Tibial artery (tissue), 4 donors: ENCODE data around the gene RNU5B-1.

Experiments
- DNase-seq, 2 donors: peaks; one replicate each; pipeline ENCODE4 v3.0.0-alpha.2; 2019
- H3K27ac ChIP-seq, 2 donors: fragments of 200-600 bp; sonication (generic) in 1 of 2; 1 replicate in 1 of 2; 2 replicates in 1 of 2; pipeline ENCODE4 v1.5.1; 2018 to 2019; ENCODE audit warnings: mild to moderate bottlenecking in 1 of 2
- H3K27me3 ChIP-seq, 2 donors: fragments of 200-600 bp; sonication (generic) in 1 of 2; one replicate each; pipeline versions ENCODE4 v1.5.1 to v1.6.0; 2016 to 2019
- H3K36me3 ChIP-seq, 3 donors: fragments of 200-600 bp; sonication (generic) in 2 of 3; one replicate each; pipeline ENCODE4 v1.5.1; 2016 to 2019; ENCODE audit warnings: mild to moderate bottlenecking in 2 of 3
- H3K4me1 ChIP-seq, 4 donors: fragments of 200-600 bp; sonication (generic) in 2 of 4; 1 replicate in 3 of 4; 2 replicates in 1 of 4; pipeline ENCODE4 v1.5.1; 2016 to 2019
- H3K4me3 ChIP-seq, 2 donors: fragments of 200-600 bp; sonication (generic) in 1 of 2; 1 replicate in 1 of 2; 2 replicates in 1 of 2; pipeline ENCODE4 v1.5.1; 2018 to 2019; ENCODE audit warnings: mild to moderate bottlenecking in 2 of 2
- H3K9me3 ChIP-seq, 3 donors: fragments of 200-600 bp; sonication (generic) in 1 of 3; one replicate each; pipeline ENCODE4 v1.5.1; 2016 to 2019
- intact Hi-C: fragments of 100-400 bp; cut with DNase I; formaldehyde crosslinking; loops from one replicate; pipeline ENCODE4 v1.15.0; 2023; ENCODE audit warnings: low total_unique reads
- TF ChIP-seq, protein P1 (sequence below), 2 experiments: fragments of 200-600 bp in 1 of 2; fragments of 450-650 bp in 1 of 2; IDR thresholded peaks; one replicate each; pipeline ENCODE4 v1.5.1; 2017 to 2019; ENCODE audit warnings: antibody characterized with exemption in 2 of 2, mild to moderate bottlenecking in 1 of 2, moderate library complexity in 1 of 2

The RNU5B-1 gene

DNA sequence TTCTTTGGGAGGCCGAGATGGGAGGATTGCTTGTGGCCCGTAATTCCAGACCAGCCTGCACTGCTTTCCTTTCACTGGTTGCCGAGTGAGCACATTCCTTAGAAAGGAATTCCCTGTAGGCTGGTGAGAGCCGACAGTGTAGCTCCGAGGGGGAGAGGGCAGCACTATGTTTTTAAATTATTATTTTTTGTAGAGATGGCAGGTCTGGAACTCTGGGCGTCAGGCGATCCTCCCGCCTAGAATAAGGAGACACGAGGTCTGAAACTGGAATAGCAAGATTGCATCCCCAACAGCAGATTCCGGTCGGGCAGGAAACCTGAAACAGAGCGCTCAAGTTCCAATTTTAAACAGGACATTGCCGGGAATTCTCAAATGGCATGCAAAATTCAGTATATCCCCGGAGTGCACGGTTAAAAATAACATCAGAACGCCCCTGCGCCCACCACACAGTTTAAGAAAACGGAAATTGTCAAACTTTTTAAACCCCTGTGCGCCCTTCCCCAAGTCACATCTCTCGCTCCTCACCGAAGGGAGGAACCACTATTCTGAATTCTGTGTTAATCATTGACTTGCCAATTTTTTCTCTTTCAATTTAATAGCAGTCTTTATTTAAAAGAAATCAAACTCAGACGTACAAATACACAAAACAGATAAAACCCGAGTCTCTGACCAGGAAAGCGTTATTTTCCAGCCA, 643 bp upstream of the RNU5B-1 start:
- H3K27ac ChIP-seq: peak overlapping the region; percentile 80 to 85
- H3K4me3 ChIP-seq: peak overlapping the region; percentile 56 to 70
- DNase-seq: peak in 1 of 2 donors; percentile 54
- no peaks in the 10 kb centered on the region for H3K36me3 ChIP-seq
- no peaks in the 10 kb centered on the region for H3K9me3 ChIP-seq
- TF ChIP-seq, protein P1, sequence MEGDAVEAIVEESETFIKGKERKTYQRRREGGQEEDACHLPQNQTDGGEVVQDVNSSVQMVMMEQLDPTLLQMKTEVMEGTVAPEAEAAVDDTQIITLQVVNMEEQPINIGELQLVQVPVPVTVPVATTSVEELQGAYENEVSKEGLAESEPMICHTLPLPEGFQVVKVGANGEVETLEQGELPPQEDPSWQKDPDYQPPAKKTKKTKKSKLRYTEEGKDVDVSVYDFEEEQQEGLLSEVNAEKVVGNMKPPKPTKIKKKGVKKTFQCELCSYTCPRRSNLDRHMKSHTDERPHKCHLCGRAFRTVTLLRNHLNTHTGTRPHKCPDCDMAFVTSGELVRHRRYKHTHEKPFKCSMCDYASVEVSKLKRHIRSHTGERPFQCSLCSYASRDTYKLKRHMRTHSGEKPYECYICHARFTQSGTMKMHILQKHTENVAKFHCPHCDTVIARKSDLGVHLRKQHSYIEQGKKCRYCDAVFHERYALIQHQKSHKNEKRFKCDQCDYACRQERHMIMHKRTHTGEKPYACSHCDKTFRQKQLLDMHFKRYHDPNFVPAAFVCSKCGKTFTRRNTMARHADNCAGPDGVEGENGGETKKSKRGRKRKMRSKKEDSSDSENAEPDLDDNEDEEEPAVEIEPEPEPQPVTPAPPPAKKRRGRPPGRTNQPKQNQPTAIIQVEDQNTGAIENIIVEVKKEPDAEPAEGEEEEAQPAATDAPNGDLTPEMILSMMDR (IDR thresholded peaks at IDR 0.05): no peak
- H3K27me3 ChIP-seq: no peaks in the 10 kb centered on the region
- peaks cover 0 to 14% (median 4%) of the 10 kb centered on the region in 4 donors for H3K4me1 ChIP-seq
- intact Hi-C loops: loop anchor here (10.0 kb wide), 1 partner anchor 269 kb away; no protein-coding TSS in a partner anchor

- TF ChIP-seq, protein P1 (IDR thresholded peaks at IDR 0.05): no peak
- Histone ChIP-seq H3K4me3 (peak overlapping the region; percentile 56 to 70), H3K27ac (peak overlapping the region; percentile 80 to 85), H3K4me1 (peaks cover 0 to 14% (median 4%) of the 10 kb centered on the region in 4 donors), H3K9me3 (no peaks in the 10 kb centered on the region), H3K27me3 (no peaks in the 10 kb centered on the region), H3K36me3 (no peaks in the 10 kb centered on the region)
- intact Hi-C loops: loop anchor here (10.0 kb wide), 1 partner anchor 270 kb away; no protein-coding TSS in a partner anchor
- no peak for DNase-seq
These were observed 777 bp downstream of the RNU5B-1 start for GRCh38 chr15:65305150-65305758.

GRCh38 chr15:65305776-65306175, 1.3 kb downstream of the RNU5B-1 start:
- TF ChIP-seq, protein P1 (IDR thresholded peaks at IDR 0.05): no peak
- no peak overlapping the region for H3K4me3 ChIP-seq
- intact Hi-C loops: loop anchor here (10.0 kb wide), 1 partner anchor 271 kb away; no protein-coding TSS in a partner anchor
- H3K36me3 ChIP-seq: no peaks in the 10 kb centered on the region
- no peaks in the 10 kb centered on the region for H3K27me3 ChIP-seq
- DNase-seq: no peak
- no peak overlapping the region for H3K27ac ChIP-seq
- no peaks in the 10 kb centered on the region for H3K9me3 ChIP-seq
- H3K4me1 ChIP-seq: peaks cover 0 to 14% (median 4%) of the 10 kb centered on the region in 4 donors

DNA sequence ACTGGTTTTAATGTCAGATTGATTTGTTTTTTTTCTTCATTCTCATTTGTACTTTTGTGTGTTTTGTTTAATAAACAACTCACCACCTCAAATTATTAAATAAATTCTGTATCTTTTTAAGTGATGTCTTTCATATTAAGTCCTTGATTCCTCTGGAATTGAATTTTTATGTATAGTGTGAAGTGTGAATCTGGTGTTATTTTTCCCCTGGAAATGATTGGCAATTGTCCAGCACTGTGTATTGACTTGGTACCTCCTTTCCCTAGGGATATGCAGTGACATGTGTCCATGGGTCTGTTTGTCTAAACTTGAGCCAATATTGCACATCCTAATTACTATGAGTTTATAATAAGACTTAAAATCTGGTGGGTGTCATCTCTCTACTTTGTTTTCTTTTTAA, 2.1 kb downstream of the RNU5B-1 start:
- Histone ChIP-seq H3K36me3 (no peaks in the 10 kb centered on the region), H3K4me3 (no peak overlapping the region), H3K9me3 (no peaks in the 10 kb centered on the region), H3K27me3 (no peaks in the 10 kb centered on the region), H3K27ac (no peak overlapping the region), H3K4me1 (peaks cover 0 to 14% (median 4%) of the 10 kb centered on the region in 4 donors)
- TF ChIP-seq, protein P1 (IDR thresholded peaks at IDR 0.05): no peak
- intact Hi-C loops: loop anchor here (10.0 kb wide), 1 partner anchor 272 kb away; no protein-coding TSS in a partner anchor
- DNase-seq: no peak

- no peaks in the 10 kb centered on the region for H3K9me3 ChIP-seq
- no peak for DNase-seq
- no peak overlapping the region for H3K4me3 ChIP-seq
- peaks cover 0 to 14% (median 4%) of the 10 kb centered on the region in 4 donors for H3K4me1 ChIP-seq
- no peaks in the 10 kb centered on the region for H3K36me3 ChIP-seq
- TF ChIP-seq, protein P1 (IDR thresholded peaks at IDR 0.05): no peak
- no peaks in the 10 kb centered on the region for H3K27me3 ChIP-seq
- intact Hi-C loops: loop anchor here (10.0 kb wide), 1 partner anchor 273 kb away; no protein-coding TSS in a partner anchor
- no peak overlapping the region for H3K27ac ChIP-seq
These were observed 3.5 kb downstream of the RNU5B-1 start for GRCh38 chr15:65307978-65308377.
